GM18858 (cell line): ENCODE results near the gene AGBL4.

ENCODE experiments used
- ATAC-seq: cut with Tn5 transposase; IDR thresholded peaks from one replicate; pipeline ENCODE4 v1.9.1; 2021; ENCODE audit not compliant: unreplicated experiment

The AGBL4 gene

GRCh38 chr1:48851638-48852037 is 1172.1 kb downstream of the AGBL4 start:
- no peak for ATAC-seq

GRCh38 chr1:48848035-48848434 is 1175.7 kb downstream of the AGBL4 start:
- ATAC-seq, result no peak

DNA sequence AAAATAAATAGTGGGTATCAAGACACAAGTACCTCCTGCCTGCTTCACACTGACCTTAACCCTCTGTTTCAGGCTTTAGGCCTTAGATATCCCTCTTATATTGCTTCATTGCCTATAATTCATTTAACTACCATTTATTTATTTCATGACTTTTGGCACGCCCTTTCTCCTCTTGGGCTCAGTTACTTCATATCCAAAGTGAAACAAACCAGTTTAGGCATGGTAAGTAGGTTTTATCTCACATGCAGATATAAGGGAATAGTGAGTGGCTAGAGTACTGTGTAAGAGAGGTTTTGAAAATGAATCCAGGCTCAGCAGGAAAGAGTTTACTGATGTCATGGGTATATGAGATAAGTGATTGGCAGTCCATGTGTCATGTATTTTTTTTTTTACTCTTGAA is 1177.3 kb downstream of the AGBL4 start:
- no peak for ATAC-seq

DNA sequence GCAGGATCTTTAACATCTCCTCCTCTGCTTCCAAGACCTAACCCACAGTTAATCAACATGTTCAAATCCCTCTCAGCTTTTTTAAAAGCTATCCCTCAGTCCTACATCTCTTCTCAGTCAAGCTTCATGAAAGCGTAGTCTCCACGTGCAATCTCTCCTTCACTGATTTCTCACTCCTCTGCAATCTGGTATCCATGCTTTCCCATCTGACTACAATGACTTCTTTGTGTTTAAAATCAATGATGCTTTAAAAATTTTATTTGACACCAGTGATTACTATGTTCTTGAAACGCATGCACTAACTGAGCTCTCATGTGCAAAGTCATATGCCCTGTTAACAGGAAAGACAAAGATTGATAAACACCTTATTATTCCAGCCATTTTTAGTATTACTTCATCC is 1179.6 kb downstream of the AGBL4 start:
- ATAC-seq, result no peak

- ATAC-seq, result no peak
These were observed 1181.8 kb downstream of the AGBL4 start for GRCh38 chr1:48841966-48842365.

- no peak for ATAC-seq
These were observed 1182.3 kb downstream of the AGBL4 start for GRCh38 chr1:48841461-48841860.

DNA sequence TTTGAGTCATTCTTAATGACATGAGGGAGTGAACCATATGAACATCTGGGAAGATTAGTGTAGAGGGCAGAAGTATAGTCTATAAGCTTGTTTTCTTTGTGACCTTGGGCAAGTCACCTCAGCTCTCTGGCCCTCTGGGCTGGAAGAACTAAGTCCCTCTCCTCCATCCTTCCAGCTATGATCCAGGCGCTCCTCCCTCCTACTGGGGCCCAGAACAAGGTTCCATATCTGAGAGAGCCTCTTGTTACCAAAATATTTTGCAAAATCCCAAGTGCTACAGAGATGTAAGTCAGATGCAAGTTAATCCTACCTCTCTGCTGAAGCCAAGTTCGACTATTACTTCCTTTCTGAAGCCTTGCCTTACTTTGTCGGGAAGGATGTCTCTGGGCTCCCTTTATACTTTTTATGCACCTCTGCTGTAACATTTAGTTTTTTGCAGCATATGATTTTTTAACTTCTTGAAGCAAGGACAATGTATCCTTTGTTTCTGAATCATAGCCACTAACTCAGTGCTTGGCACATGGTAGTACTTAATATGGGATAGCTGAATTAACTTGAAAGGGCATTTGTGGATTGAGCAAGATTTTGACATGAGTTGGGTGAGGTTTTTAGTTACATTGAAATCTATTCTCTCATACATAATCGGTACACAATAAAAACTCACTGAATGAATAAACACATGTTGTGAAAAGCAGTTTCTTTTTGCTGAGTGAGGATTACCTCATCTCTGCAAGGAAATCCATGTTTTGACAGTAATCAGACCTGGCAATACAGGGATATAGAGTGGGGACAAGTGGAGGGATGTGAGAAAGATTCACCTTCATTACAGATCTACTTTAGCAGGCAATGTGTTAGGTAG is 1192.4 kb downstream of the AGBL4 start:
- no peak for ATAC-seq

GRCh38 chr1:48830715-48831114 is 1193.0 kb downstream of the AGBL4 start:
- no peak for ATAC-seq

GRCh38 chr1:48829446-48829845 is 1194.3 kb downstream of the AGBL4 start:
- no peak for ATAC-seq

- ATAC-seq, result no peak
These were observed 1200.6 kb downstream of the AGBL4 start for GRCh38 chr1:48823168-48823567.

GRCh38 chr1:48820491-48820890 is 1203.3 kb downstream of the AGBL4 start:
- ATAC-seq, result no peak

DNA sequence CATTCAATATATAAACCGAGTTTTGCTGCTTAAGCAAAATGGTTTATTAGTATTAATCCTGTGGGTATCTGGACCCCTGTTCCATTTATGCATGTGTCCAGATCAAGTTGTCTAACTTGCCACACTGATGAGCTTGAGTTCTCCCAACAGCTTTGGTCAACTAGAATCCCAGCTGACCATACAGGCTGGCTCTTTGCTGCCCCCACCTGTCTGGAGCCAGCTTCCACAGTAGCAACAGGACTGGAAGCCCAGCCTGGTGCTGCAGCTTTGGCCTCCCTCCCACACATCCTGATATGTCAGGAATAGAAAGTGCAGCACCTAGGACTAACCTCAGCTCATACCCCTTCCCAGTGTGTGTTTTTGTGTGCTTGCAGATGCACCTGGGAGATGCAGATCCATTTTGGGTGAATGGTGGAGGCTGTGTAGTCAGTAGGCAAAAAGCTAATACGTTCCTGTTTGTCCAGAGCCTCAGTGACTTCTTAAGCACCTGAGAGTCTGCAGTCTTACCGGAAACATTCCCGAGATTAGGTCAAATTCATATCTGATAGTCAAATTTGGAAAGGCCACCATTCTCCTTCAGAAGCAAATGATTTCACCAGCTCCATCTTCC is 1206.1 kb downstream of the AGBL4 start:
- peak; percentile 83 for ATAC-seq

DNA sequence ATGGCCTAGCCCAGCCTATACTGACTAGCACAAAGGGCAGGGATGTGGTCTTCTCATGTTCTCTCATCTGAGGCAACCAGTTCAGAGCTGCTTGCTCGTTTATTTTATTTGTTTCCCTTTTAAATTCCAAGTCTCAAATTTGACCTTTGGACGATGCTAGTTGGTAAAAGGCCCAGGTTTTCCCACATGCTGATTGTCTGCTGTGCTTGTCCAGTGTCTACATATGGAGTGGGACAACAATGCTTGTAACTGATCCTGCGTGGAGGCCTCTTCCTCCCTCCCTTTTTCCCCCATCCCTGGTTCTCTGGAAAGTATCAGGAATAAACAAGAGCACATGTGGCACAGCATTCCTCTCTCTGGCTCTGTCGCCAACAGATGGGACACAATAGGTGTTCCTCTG is 1213.0 kb downstream of the AGBL4 start:
- ATAC-seq, result no peak

DNA sequence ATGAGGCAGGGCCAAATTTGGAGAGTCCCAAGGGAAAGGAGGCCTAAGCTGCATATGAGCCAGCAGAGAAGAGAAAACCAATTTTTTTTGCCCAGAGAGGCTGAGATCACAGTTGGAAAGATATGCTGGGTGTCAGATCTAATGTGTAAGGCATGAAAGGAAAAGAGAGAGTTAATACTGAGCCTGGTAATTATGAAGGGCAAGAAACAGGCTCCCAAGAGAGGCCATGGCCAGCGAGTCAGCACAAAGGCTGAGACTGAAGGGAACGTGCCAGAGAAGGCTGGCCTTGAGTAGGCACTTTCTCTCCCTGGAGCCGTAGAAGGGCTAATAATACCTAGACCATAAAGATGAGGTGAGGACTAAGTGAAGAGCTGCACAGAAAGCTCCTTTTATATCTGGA is 1215.3 kb downstream of the AGBL4 start:
- no peak for ATAC-seq

DNA sequence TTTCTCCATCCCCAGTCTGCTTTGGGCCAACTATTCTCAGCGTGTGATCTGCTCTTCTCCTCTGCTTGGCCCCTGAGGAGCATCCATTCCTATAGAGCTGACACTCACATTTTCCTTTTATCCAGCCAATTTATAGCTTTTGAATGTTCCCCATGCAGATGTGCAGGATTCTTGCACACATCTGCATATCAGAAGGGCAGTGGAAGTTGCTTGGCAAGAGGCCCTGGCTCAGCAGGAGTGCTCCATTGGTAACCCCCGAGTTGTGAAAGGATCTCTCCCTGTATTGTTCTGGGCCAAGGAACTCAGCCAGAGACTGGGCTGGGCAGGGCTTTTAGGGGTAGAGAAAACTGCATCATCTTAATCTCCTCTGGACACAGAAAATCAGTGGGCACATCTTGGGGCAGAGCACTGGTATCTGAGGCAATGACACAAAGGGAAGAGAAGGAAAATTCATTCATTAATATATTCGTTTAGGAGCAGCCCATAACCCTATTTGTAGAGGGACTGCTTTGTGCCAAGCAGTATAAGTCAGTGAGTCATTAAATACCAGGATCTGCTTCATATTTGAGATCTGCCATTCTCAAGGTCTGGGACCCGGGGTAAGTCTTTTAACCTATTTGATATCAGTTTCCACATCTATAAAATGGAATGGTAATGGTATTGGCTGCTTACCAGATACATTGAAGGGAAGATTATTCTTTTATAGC is 1216.0 kb downstream of the AGBL4 start:
- ATAC-seq, result no peak

GRCh38 chr1:48803474-48803873 is 1220.3 kb downstream of the AGBL4 start:
- ATAC-seq, result no peak

DNA sequence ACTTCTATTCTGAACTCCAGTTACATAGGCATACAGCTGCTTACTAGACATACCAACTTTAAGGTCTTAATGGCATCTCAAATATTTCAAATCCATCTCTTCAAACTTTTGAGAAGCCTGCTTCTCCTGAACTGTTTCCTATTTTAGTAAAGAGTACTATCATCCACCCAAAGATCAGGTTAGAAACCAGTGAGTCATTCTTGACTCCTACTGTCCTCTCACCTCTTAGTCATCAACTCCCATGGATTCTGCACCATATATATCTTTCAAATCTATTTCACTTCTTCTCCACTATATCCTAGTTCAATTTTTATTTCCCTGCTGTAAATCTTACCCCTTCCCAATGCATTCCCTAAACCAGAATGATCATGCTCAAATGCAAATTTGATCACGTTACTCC is 1228.9 kb downstream of the AGBL4 start:
- ATAC-seq, result no peak

GRCh38 chr1:48793863-48794262 is 1229.9 kb downstream of the AGBL4 start:
- peak; percentile 83 for ATAC-seq

DNA sequence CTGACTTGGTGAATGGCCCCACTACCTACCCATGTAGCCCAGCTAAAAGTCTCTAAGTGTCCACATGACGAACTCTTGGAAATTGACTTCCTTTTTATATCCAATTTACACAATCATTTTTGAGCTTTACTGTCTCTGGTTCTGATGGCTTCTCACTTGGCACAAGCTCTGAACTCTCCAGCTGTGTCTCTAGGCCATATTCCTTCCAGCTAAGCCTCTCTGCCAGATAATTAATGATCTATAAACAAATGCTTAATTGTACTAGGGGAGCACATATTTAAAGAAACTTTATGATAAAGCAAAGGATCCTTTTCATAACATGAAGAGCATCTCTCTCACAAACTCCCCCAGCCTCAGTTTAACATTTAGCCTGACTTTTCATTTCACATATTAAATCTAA is 1230.8 kb downstream of the AGBL4 start:
- no peak for ATAC-seq

DNA sequence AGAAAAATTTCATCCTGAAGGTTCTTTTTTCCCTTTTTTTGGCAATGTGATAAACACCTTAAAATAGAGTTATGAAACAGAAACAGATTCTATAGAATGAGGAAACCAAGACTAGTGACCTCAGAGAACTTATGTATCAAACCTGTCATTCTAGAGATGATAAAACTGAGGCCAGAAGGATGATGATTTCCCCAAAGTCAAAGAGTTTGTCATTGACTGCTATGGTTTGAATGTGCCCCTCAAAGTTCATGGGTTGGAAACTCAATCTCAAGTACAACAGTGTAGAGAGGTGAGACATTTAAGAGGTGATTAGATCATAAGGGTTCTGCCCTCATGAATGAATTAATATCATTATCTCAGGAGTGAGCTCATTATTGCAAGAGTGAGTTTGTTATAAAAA is 1233.4 kb downstream of the AGBL4 start:
- no peak for ATAC-seq

GRCh38 chr1:48789903-48790302 is 1233.9 kb downstream of the AGBL4 start:
- no peak for ATAC-seq

GRCh38 chr1:48785869-48786268 is 1237.9 kb downstream of the AGBL4 start:
- no peak for ATAC-seq
